Keratinocyte (primary cell): Measurements from ENCODE around the gene PISD. TPM values are rescaled to one million over a fixed set of nuclear protein-coding genes. Genes with fewer than 3 reads are reported as not detected.

ENCODE experiments used
- DNase-seq: peaks from one replicate; pipeline ENCODE4 v3.0.0-alpha.2; 2011; ENCODE audit warnings: low read depth, missing footprints, low spot score
- FAIRE-seq: peaks from 2 replicates; lab custom pipeline; 2011; peaks lifted over from hg19 to GRCh38; lab: Jason Lieb, UNC
- H2AFZ ChIP-seq: 2 replicates; pipeline ENCODE4 v1.6.0; 2012; ENCODE audit warnings: low read length, control low read depth, inconsistent platforms; ENCODE audit not compliant: control insufficient read depth
- H3K27ac ChIP-seq: 2 replicates; pipeline ENCODE4 v1.5.1; 2011; ENCODE audit warnings: low read length; ENCODE audit not compliant: control insufficient read depth, insufficient read depth
- H3K27me3 ChIP-seq: 3 replicates; pipeline ENCODE4 v1.6.0; 2011; ENCODE audit warnings: low read length; ENCODE audit not compliant: control insufficient read depth, insufficient read depth; ENCODE audit errors: extremely low read depth
- H3K36me3 ChIP-seq, 2 experiments: 2 replicates in 1 of 2; 3 replicates in 1 of 2; pipeline ENCODE4 v1.5.1; 2011; ENCODE audit warnings: low read length in 2 of 2, mild to moderate bottlenecking in 1 of 2; ENCODE audit not compliant: control insufficient read depth in 2 of 2, insufficient read depth in 2 of 2; ENCODE audit errors: extremely low read depth in 1 of 2
- H3K4me1 ChIP-seq: 3 replicates; pipeline ENCODE4 v1.5.1; 2011; ENCODE audit warnings: low read length; ENCODE audit not compliant: control insufficient read depth, insufficient read depth; ENCODE audit errors: extremely low read depth
- H3K4me2 ChIP-seq: 3 replicates; pipeline ENCODE4 v1.6.0; 2011; ENCODE audit warnings: low read depth, low read length; ENCODE audit not compliant: control insufficient read depth, insufficient read depth; ENCODE audit errors: extremely low read depth
- H3K4me3 ChIP-seq, 3 experiments: fragments of 200-600 bp in 1 of 3; sonication (generic) in 1 of 3; 2 replicates in 2 of 3; 3 replicates in 1 of 3; pipeline ENCODE4 v1.5.1; 2011 to 2016; ENCODE audit warnings: low read length in 3 of 3, mild to moderate bottlenecking in 3 of 3, control low read depth in 2 of 3, inconsistent platforms in 1 of 3, low read depth in 1 of 3, mixed read lengths in 1 of 3, mixed run types in 1 of 3, moderate library complexity in 1 of 3; ENCODE audit not compliant: control insufficient read depth in 2 of 3, insufficient read depth in 2 of 3; ENCODE audit errors: extremely low read depth in 1 of 3
- H3K79me2 ChIP-seq: 2 replicates; pipeline ENCODE4 v1.6.0; 2012; ENCODE audit warnings: low read length; ENCODE audit not compliant: control insufficient read depth, insufficient read depth
- H3K9ac ChIP-seq: 3 replicates; pipeline ENCODE4 v1.6.0; 2011; ENCODE audit warnings: low read length; ENCODE audit not compliant: control insufficient read depth, insufficient read depth; ENCODE audit errors: extremely low read depth
- H3K9me1 ChIP-seq: 3 replicates; pipeline ENCODE4 v1.6.0; 2011; ENCODE audit warnings: low read length; ENCODE audit not compliant: control insufficient read depth, insufficient read depth; ENCODE audit errors: extremely low read depth
- H3K9me3 ChIP-seq: 2 replicates; pipeline ENCODE4 v1.5.1; 2012; ENCODE audit warnings: low read depth, low read length; ENCODE audit not compliant: control insufficient read depth
- H4K20me1 ChIP-seq: 3 replicates; pipeline ENCODE4 v1.6.0; 2011; ENCODE audit warnings: low read length; ENCODE audit not compliant: control insufficient read depth, insufficient read depth; ENCODE audit errors: extremely low read depth
- EZH2 ChIP-seq: IDR thresholded peaks from one replicate; pipeline ENCODE4 v1.6.1; 2012; ENCODE audit warnings: inconsistent platforms, mild to moderate bottlenecking, low read length, moderate library complexity
- dilution Hi-C: fragments of 300-500 bp; cut with MboI; formaldehyde crosslinking; loops from one replicate; pipeline ENCODE4 v1.7.0; 2020; ENCODE audit warnings: low sequenced_read_pairs; ENCODE audit not compliant: extremely low pct_ligation_motif_present
- polyA plus RNA-seq, 5 experiments: library from polyadenylated mRNA; depleted of rRNA in 3 of 5; stranded (reverse) in 3 of 5; stranded (forward) in 1 of 5; unstranded in 1 of 5; fragments of >200 nt; gene quantifications; 1 replicate in 1 of 5; 2 replicates in 3 of 5; 3 replicates in 1 of 5; pipeline versions ENCODE4 v1.2.1 to v1.2.3, GENCODE V29; 2011 to 2012; ENCODE audit warnings: missing spikeins in 2 of 5, low read depth in 1 of 5, low replicate concordance in 1 of 5
- TF ChIP-seq, protein P1 (sequence below), 3 experiments: IDR thresholded peaks in 1 of 3; conservative IDR thresholded peaks in 1 of 3; optimal IDR thresholded peaks in 1 of 3; 2 replicates in 2 of 3; 3 replicates in 1 of 3; pipeline versions ENCODE3 to v1.5.1; 2011; ENCODE audit warnings: low read length in 3 of 3, mild to moderate bottlenecking in 3 of 3, moderate library complexity in 2 of 3, control low read depth in 1 of 3, inconsistent platforms in 1 of 3; ENCODE audit not compliant: insufficient read depth in 2 of 3; ENCODE audit errors: extremely low read depth in 1 of 3

Gene PISD
- polyA plus RNA-seq, 1 donor (not counting 4 experiments of a cell fraction or from before 2014, with no cell fraction given), result 25.5 TPM

DNA sequence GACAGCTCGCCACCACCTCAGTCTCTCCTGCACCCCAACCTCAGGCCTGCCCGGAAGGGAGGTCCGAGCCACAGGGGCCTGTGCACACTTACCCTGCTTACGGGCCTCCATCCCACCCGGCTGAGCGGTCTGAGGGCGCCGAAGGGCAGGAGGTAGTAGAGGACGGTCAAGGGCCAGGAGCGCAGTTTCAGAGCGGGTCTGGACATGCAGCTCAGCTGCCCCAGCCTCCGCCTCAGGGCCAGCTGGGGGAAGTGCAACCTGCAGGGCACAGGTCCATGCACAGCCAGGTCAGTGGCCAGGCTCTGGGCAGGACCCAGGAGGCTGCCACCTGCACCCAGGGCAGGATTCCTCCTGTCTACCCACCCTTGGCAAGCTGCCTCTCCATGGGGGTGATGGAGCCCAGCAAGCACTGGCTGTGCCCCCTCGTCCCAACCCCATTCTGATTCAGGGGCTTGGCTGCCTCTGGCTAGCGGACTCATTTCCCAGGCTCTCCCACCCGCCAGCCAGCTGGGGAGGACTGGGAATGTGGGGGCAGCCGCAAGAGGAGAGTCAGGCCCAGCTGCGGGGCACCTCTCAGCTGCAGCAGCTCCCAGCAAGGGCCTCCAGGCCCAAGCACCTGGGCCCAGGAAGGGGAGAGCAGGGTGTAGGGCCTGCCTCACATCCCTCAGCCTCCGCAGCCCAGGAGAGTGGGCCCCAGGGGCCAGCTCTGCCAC is 38.3 kb downstream of the PISD start:
- peaks cover 23 to 63% of the 10 kb centered on the region in 2 experiments for H3K36me3 ChIP-seq

DNA sequence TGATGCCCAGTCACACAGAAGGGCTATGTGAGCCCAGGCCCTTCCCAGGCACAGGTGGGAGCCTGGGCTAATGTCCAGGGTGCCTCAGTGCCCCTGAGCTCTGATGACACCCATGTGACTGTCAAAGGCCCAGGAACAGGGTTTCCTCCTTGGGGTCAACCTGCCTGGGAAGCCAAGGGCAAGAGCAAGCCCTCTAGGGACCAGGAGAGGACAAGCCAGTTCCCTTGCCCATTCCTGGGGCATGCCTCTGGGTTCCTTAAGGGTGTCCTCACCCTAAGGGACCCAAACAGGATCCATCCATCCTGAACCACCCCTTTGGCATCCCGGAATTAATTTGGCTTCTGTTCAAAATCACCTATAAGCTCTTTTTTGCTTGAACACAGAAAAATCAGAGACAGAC is 39.0 kb downstream of the PISD start:
- no peak overlapping the region for H3K4me2 ChIP-seq
- H3K27me3 ChIP-seq, result no peaks in the 10 kb centered on the region
- H3K4me1 ChIP-seq, result peaks cover 22% of the 10 kb centered on the region
- H3K79me2 ChIP-seq, result peaks cover 67% of the 10 kb centered on the region
- H3K36me3 ChIP-seq, result peaks cover 26 to 58% of the 10 kb centered on the region in 2 experiments
- FAIRE-seq (no peak), DNase-seq (no peak)
- dilution Hi-C loops, result no loop called here
- H3K9me1 ChIP-seq, result peaks cover 2% of the 10 kb centered on the region
- H3K27ac ChIP-seq, result no peak overlapping the region
- H3K4me3 ChIP-seq, result no peak overlapping the region
- H3K9ac ChIP-seq, result no peak overlapping the region
- H3K9me3 ChIP-seq, result no peaks in the 10 kb centered on the region
- TF ChIP-seq, protein P1, sequence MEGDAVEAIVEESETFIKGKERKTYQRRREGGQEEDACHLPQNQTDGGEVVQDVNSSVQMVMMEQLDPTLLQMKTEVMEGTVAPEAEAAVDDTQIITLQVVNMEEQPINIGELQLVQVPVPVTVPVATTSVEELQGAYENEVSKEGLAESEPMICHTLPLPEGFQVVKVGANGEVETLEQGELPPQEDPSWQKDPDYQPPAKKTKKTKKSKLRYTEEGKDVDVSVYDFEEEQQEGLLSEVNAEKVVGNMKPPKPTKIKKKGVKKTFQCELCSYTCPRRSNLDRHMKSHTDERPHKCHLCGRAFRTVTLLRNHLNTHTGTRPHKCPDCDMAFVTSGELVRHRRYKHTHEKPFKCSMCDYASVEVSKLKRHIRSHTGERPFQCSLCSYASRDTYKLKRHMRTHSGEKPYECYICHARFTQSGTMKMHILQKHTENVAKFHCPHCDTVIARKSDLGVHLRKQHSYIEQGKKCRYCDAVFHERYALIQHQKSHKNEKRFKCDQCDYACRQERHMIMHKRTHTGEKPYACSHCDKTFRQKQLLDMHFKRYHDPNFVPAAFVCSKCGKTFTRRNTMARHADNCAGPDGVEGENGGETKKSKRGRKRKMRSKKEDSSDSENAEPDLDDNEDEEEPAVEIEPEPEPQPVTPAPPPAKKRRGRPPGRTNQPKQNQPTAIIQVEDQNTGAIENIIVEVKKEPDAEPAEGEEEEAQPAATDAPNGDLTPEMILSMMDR (optimal IDR thresholded peaks at IDR 0.05 in 1 of 3, IDR thresholded peaks at IDR 0.05 in 1 of 3, conservative IDR thresholded peaks at IDR 0.05 in 1 of 3; ENCODE audit: extremely low read depth in 1 of 3, insufficient read depth in 2 of 3, low read length in 3 of 3), result no peak
- no peak for TF ChIP-seq EZH2
- H2AFZ ChIP-seq, result no peak overlapping the region
- H4K20me1 ChIP-seq, result peaks cover 39% of the 10 kb centered on the region

More for the DNA sequence above, 38.3 kb downstream of the PISD start:
- DNase-seq (no peak), FAIRE-seq (no peak)
- Histone ChIP-seq H3K9me3 (no peaks in the 10 kb centered on the region), H3K9ac (no peak overlapping the region), H3K27me3 (no peaks in the 10 kb centered on the region), H3K9me1 (peaks cover 2% of the 10 kb centered on the region), H3K4me1 (peaks cover 16% of the 10 kb centered on the region), H3K4me2 (no peak overlapping the region), H3K4me3 (no peak overlapping the region), H4K20me1 (peaks cover 36% of the 10 kb centered on the region), H3K79me2 (peaks cover 75% of the 10 kb centered on the region), H3K27ac (no peak overlapping the region), H2AFZ (no peak overlapping the region)
- TF ChIP-seq, protein P1 (optimal IDR thresholded peaks at IDR 0.05 in 1 of 3, IDR thresholded peaks at IDR 0.05 in 1 of 3, conservative IDR thresholded peaks at IDR 0.05 in 1 of 3; ENCODE audit: extremely low read depth in 1 of 3, insufficient read depth in 2 of 3, low read length in 3 of 3), result no peak
- TF ChIP-seq EZH2, result no peak
- dilution Hi-C loops, result no loop called here
